RPMI8226 (cell line): ENCODE measurements around the gene PPP1R14D.
A peak's percentile ranks its signal among the peaks of the same experiment; 100 is the strongest.

ENCODE experiments used
- DNase-seq: peaks from one replicate; pipeline ENCODE4 v3.0.0-alpha.2; 2015

Gene PPP1R14D

DNA sequence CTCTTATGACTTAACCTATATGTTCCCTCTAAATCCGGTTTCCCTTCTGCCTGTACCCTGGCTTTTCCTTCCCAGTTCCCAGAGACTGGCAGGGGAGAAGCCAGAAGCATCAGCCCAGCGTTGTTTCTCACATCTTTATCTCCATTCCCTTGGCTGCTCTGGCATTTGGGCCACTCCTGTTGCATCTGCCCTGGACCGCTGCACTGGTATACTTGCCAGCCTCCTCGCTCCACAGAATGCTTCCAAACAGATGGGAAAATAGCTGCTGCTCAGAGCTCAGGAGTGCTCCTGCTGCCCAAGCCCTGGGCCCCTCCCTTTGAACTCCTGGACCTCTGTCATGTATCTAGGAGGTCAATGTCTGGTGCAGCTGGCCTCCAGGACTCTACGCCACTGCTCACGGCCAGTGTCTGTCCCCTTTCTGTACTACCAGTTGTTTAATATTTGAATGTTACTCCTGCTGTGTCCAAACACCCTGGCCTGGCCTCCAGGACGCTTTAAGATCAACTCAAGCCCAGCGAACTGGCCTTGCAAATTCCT is 22.1 kb upstream of the PPP1R14D start:
- no peak for DNase-seq

- DNase-seq = peak; percentile 90
Observed at GRCh38 chr15:40847223-40847961, 18.9 kb upstream of the PPP1R14D start.

GRCh38 chr15:40846841-40847222 is 18.3 kb upstream of the PPP1R14D start:
- no peak for DNase-seq

DNA sequence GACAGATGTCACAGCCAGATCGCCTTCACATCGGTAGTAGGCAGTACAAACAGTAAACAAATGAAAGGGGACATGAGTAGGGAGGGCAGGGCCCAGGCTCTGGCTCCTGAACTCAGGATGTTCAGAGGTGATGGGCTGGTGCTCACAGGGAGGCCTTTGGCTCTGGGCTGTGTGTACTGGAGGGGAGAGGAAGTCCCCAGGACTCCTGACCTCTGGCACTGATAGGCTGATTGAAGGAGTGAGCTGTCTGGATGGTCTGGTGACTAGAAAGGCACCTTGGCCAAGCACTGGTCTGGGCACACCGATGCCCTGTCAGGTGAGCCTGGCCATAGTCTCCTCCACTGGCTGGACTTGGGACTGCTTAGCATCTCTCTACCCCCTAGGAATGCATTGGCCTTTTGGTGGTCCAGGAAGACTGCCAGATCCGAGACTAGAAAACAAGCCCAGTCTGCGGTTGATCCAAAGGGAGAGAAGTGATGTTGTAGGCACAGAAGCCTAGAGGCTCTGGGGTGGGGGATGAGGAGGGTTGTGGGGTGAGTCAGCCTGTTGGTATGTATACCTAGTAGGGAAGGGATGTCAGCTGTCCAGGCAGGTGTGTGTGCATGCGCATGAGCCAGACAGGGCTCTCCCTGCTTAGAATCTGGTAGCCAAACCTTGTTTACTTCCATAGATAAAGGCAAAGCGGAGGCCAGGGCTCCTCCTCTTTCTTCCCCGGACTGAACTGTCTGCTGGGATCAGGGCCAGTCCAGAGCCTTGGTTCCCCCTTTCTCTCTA is 17.2 kb upstream of the PPP1R14D start:
- DNase-seq = peak; percentile 71

DNA sequence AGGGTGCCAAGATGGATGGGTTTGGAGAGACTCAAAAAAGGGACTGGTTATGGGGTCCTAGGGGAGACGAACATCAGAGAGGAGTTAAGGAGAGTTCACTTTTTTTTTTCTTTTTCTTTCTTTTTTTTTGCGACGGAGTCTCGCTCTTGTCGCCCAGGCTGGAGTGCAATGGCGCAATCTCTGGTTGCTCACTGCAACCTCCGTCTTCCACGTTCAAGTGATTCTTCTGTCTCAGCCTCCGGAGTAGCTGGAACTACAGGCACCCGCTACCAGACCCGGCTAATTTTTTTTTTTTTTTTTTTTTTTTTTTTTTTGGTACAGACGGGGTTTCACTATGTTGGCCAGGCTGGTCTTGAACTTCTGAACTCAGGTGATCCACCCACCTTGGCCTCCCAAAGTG is 16.5 kb upstream of the PPP1R14D start:
- no peak for DNase-seq

GRCh38 chr15:40844696-40845030 is 16.2 kb upstream of the PPP1R14D start:
- peak; percentile 44 for DNase-seq

- DNase-seq = peak; percentile 50
Observed at GRCh38 chr15:40843885-40844695, 15.6 kb upstream of the PPP1R14D start, which contains the start of gene SPINT1. Gene SPINT1, plus strand, starts transcription at chr15:40844048. Its CDS starts 507 bp downstream, at chr15:40844555.

DNA sequence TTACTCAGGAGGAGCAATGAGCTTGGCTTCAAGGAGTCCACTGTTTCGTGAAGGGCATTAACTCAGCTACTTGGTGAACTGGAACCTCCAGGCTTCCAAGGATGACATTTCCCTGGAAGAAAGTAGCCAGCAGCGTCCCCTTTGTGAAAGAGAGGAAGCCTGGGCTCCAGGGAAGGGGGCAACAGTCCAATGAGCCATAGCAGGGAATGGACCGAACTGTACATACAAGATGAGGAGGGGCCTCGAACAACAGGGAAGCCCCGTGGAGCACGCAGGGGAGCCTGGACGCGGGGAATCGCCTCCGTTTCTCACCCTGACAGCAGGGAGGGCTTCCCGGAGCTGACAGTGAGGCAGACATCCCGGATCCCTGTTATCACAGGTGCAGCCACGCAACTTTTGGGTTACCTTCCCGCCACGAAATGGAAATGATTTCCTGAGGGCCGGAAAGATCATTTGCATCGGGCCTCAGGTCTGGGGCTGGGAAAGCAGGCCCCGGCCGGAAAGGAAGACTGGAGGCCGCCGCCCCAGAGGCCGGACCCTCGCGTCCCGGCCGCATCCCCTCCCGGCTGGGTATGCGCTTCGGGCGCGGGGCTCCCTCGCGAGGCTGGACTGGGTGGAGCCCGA is 14.9 kb upstream of the PPP1R14D start:
- DNase-seq = no peak

- DNase-seq = no peak
Observed at GRCh38 chr15:40841741-40842140, 13.2 kb upstream of the PPP1R14D start.

DNA sequence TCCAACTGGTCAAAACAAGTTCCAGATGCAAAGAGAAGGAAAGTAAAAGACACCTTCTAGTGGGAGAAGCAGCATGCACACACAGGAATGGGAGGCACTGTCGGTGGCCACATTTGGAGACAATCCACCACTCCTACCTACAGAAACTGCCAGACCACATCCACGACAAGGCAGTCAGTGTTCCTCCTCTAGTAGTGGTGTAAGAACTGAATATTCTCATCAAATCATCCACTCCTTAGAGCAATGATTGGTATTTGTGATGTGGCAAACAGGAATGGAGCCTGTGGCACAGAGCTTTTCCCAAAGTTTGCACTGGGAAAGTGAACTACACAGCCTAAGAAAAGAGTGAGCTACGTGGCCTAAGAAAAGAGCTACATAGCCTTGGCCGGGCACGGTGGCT is 10.2 kb upstream of the PPP1R14D start:
- no peak for DNase-seq

DNA sequence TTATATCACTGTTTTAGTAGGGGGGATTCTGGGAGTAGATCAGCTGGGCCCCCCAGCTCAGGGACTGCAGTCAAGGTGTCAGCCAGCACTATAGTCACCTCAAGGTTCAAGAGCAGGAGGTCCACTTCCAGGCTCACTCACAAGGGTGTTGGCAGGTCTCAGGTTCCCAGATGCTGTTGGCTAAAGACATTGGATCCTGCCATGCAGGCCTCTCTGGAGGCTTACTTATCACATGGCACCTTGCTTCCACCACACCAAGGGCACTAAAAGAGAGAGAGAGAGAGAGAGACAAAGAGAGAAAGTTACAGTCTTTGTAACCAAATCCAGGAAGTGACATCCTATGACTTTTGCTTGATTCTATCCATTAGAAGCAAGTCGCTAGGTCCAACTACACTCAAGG is 7.5 kb upstream of the PPP1R14D start:
- DNase-seq = no peak

GRCh38 chr15:40832903-40833302 is 4.4 kb upstream of the PPP1R14D start:
- no peak for DNase-seq

DNA sequence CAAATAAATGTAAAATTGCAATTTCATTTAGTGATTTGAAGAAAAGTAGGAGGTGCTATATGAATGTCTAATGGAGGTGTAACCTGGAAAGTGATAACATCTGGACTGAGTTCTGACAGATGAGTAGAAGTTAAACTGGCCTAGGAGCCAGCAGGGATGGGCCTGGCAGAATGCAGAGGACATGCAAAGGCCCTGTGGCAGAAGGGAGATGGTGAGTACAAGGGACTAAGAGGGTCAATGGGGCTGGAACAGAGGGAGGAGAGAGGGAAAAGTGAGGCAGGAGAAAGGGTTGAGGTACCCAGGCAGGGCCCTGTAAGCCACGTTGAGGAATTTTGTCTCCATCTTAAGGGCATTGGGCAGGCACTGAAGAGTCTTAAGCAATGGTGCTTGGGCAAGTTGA is 3.4 kb upstream of the PPP1R14D start:
- DNase-seq = no peak

DNA sequence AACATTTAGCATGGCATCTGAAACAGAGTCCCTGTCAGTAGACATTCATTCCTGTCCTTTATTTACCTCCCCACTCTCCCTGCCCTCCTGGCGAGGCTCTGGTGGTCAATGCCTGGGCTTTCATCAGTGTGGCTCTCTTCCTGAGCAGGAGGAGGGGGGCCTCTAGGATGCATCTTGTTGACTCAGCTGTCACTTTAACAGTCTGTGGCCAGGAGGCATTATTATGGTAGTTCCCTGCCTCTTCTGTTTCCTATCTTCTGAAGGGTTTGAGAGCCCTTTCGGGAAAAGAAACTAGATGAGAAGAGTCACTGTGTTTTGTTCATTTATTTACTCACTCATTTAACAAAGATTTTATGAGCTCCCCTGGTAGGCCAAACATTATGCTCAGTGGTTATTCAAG is 2.4 kb upstream of the PPP1R14D start:
- no peak for DNase-seq

- peak; percentile 65 for DNase-seq
Observed at GRCh38 chr15:40829115-40829514, 607 bp upstream of the PPP1R14D start.

DNA sequence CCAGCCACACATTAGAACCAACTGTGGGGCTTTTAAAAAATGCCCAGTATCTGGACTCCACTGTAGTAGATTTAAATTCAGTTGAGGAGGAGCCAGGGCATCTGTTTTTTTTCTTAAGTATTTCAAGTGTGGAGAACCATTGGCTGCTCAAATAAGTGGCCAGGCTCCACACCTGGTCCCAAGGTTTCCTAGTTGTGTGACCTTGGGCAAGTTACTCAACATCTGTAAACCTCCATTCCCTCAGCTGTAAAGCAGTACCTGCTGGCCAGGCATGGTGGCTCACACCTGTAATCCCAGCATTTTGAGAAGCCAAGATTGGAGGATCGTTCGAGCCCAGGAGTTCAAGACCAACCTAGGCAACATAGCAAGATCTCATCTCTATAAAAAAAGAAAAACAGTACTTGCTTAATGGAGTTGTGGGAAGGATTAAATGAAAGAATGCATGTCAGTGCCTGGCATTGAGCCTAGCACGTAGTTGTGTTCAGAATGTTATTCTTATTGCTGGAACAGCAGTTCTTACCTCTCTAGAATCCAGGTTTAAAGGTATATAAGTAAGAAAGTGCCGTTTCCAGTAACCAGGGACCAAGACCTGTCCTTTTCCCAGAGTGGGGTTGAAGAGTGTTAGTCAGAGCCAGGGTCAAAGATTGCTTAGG is 2.0 kb downstream of the PPP1R14D start:
- DNase-seq = no peak

- DNase-seq = no peak
Observed at GRCh38 chr15:40825661-40826422, 2.7 kb downstream of the PPP1R14D start.

- no peak for DNase-seq
Observed at GRCh38 chr15:40823572-40824343, 4.8 kb downstream of the PPP1R14D start.

- DNase-seq = no peak
Observed at GRCh38 chr15:40821195-40821594, 7.3 kb downstream of the PPP1R14D start.

- DNase-seq = no peak
Observed at GRCh38 chr15:40819048-40819447, 9.5 kb downstream of the PPP1R14D start.
